HEK293 (cell line): ENCODE measurements around the gene AGBL3.
A peak's percentile ranks its signal among the peaks of the same experiment; 100 is the strongest.

ENCODE experiments used
- BCL11B ChIP-seq: fragments of 450-650 bp; formaldehyde crosslinking; IDR thresholded peaks from 2 replicates; pipeline ENCODE4 v1.5.1; 2016; ENCODE audit warnings: low read depth, missing biosample characterization, missing genetic modification characterization
- GLI2 ChIP-seq: fragments of 450-650 bp; formaldehyde crosslinking; IDR thresholded peaks from 2 replicates; pipeline ENCODE4; 2017; ENCODE audit warnings: missing biosample characterization, missing genetic modification characterization, low read depth, borderline replicate concordance
- GLIS2 ChIP-seq: fragments of 450-650 bp; formaldehyde crosslinking; IDR thresholded peaks from 2 replicates; pipeline ENCODE4 v1.5.1; 2016; ENCODE audit warnings: missing biosample characterization, missing genetic modification characterization
- IKZF3 ChIP-seq: fragments of 450-650 bp; IDR thresholded peaks from 2 replicates; pipeline ENCODE4 v1.5.0; 2018; ENCODE audit warnings: missing biosample characterization, mild to moderate bottlenecking, missing genetic modification characterization, moderate library complexity
- KLF10 ChIP-seq: fragments of 450-650 bp; IDR thresholded peaks from 2 replicates; pipeline ENCODE4 v1.5.1; 2018; ENCODE audit warnings: missing biosample characterization, mild to moderate bottlenecking, missing genetic modification characterization
- KLF16 ChIP-seq: fragments of 450-650 bp; formaldehyde crosslinking; IDR thresholded peaks from 2 replicates; pipeline ENCODE4 v1.5.1; 2017; ENCODE audit warnings: missing biosample characterization, missing genetic modification characterization
- KLF8 ChIP-seq: fragments of 450-650 bp; formaldehyde crosslinking; IDR thresholded peaks from 2 replicates; pipeline ENCODE4 v1.5.1; 2016; ENCODE audit warnings: missing biosample characterization, missing genetic modification characterization
- OSR2 ChIP-seq: fragments of 450-650 bp; formaldehyde crosslinking; IDR thresholded peaks from 2 replicates; pipeline ENCODE4 v1.5.1; 2016; ENCODE audit warnings: missing biosample characterization, missing genetic modification characterization
- PATZ1 ChIP-seq: fragments of 450-650 bp; formaldehyde crosslinking; IDR thresholded peaks from 2 replicates; pipeline ENCODE4 v1.5.1; 2016; ENCODE audit warnings: missing biosample characterization, missing genetic modification characterization
- PBX3 ChIP-seq: sonication (generic); formaldehyde crosslinking; IDR thresholded peaks from 2 replicates; pipeline ENCODE4 v1.8.1; 2022; ENCODE audit warnings: mild to moderate bottlenecking, moderate library complexity, missing genetic modification reagents
- SP3 ChIP-seq: fragments of 450-650 bp; formaldehyde crosslinking; IDR thresholded peaks from 2 replicates; pipeline ENCODE4 v1.5.1; 2016; ENCODE audit warnings: missing biosample characterization, missing genetic modification characterization
- WT1 ChIP-seq: fragments of 450-650 bp; formaldehyde crosslinking; IDR thresholded peaks from 2 replicates; pipeline ENCODE4 v1.5.1; 2016; ENCODE audit warnings: missing biosample characterization, missing genetic modification characterization
- YY2 ChIP-seq: fragments of 450-650 bp; formaldehyde crosslinking; IDR thresholded peaks from 2 replicates; pipeline ENCODE4 v1.5.1; 2016; ENCODE audit warnings: missing biosample characterization, missing genetic modification characterization
- ZEB2 ChIP-seq: fragments of 450-650 bp; formaldehyde crosslinking; IDR thresholded peaks from 2 replicates; pipeline ENCODE4 v1.5.1; 2016; ENCODE audit warnings: missing biosample characterization, missing genetic modification characterization
- ZFP41 ChIP-seq: fragments of 450-650 bp; formaldehyde crosslinking; IDR thresholded peaks from 2 replicates; pipeline ENCODE4 v1.5.1; 2016; ENCODE audit warnings: missing biosample characterization, missing genetic modification characterization, borderline replicate concordance
- ZNF18 ChIP-seq: fragments of 450-650 bp; formaldehyde crosslinking; IDR thresholded peaks from 2 replicates; pipeline ENCODE4 v1.5.1; 2016; ENCODE audit warnings: missing biosample characterization, missing genetic modification characterization
- ZNF24 ChIP-seq: fragments of 450-650 bp; formaldehyde crosslinking; IDR thresholded peaks from 2 replicates; pipeline ENCODE4 v1.5.1; 2016; ENCODE audit warnings: missing biosample characterization, missing genetic modification characterization
- ZNF280D ChIP-seq: fragments of 450-650 bp; formaldehyde crosslinking; IDR thresholded peaks from 2 replicates; pipeline ENCODE4 v1.5.1; 2016; ENCODE audit warnings: missing biosample characterization, missing genetic modification characterization
- ZNF292 ChIP-seq: fragments of 450-650 bp; formaldehyde crosslinking; IDR thresholded peaks from 2 replicates; pipeline ENCODE4 v1.5.1; 2016; ENCODE audit warnings: low read depth, missing biosample characterization, missing genetic modification characterization, borderline replicate concordance
- ZNF362 ChIP-seq: fragments of 450-650 bp; formaldehyde crosslinking; IDR thresholded peaks from 2 replicates; pipeline ENCODE4 v1.5.1; 2016; ENCODE audit warnings: missing biosample characterization, missing genetic modification characterization
- ZNF394 ChIP-seq: fragments of 450-650 bp; formaldehyde crosslinking; IDR thresholded peaks from 2 replicates; pipeline ENCODE4 v1.5.1; 2016; ENCODE audit warnings: missing biosample characterization, missing genetic modification characterization, mild to moderate bottlenecking, moderate library complexity, borderline replicate concordance
- ZNF416 ChIP-seq: fragments of 450-650 bp; formaldehyde crosslinking; IDR thresholded peaks from 2 replicates; pipeline ENCODE4 v1.5.1; 2016; ENCODE audit warnings: missing biosample characterization, missing genetic modification characterization
- ZNF48 ChIP-seq: fragments of 450-650 bp; formaldehyde crosslinking; IDR thresholded peaks from 2 replicates; pipeline ENCODE4 v1.5.1; 2016; ENCODE audit warnings: missing biosample characterization, missing genetic modification characterization
- ZNF514 ChIP-seq: fragments of 450-650 bp; formaldehyde crosslinking; IDR thresholded peaks from 2 replicates; pipeline ENCODE4 v1.5.1; 2016; ENCODE audit warnings: missing biosample characterization, missing genetic modification characterization
- ZNF571 ChIP-seq: fragments of 450-650 bp; formaldehyde crosslinking; IDR thresholded peaks from 2 replicates; pipeline ENCODE4 v1.5.0; 2017; ENCODE audit warnings: missing biosample characterization, missing genetic modification characterization
- ZNF623 ChIP-seq: fragments of 450-650 bp; formaldehyde crosslinking; IDR thresholded peaks from 2 replicates; pipeline ENCODE4 v1.5.1; 2016; ENCODE audit warnings: missing biosample characterization, missing genetic modification characterization
- ZNF76 ChIP-seq: fragments of 450-650 bp; formaldehyde crosslinking; IDR thresholded peaks from 2 replicates; pipeline ENCODE4; 2016; ENCODE audit warnings: low read depth, missing biosample characterization, missing genetic modification characterization, borderline replicate concordance
- ZNF785 ChIP-seq: fragments of 450-650 bp; formaldehyde crosslinking; IDR thresholded peaks from 2 replicates; pipeline ENCODE4 v1.5.1; 2016; ENCODE audit warnings: missing biosample characterization, missing genetic modification characterization
- ZXDB ChIP-seq: fragments of 450-650 bp; formaldehyde crosslinking; IDR thresholded peaks from 2 replicates; pipeline ENCODE4 v1.5.1; 2016; ENCODE audit warnings: missing biosample characterization, missing genetic modification characterization

AGBL3 gene

GRCh38 chr7:134986363-134987251 is at the start of gene AGBL3 (continued):
- 0 out of 2 replicates have a peak, but pooled peaks have one; percentile 38 for TF ChIP-seq ZNF362
- TF ChIP-seq WT1 (tag by site-specific recombination) = peak; percentile 52
- TF ChIP-seq ZNF76 (tag by site-specific recombination) = peak; percentile 93
- TF ChIP-seq ZNF416 (tag by site-specific recombination) = no peak
- TF ChIP-seq ZNF514 (tag by site-specific recombination) = no peak
- TF ChIP-seq KLF8 = peak; percentile 90
- 0 out of 2 replicates have a peak, but pooled peaks have one; percentile 31 for TF ChIP-seq ZNF280D (tag by site-specific recombination)
- peak; percentile 91 for TF ChIP-seq IKZF3 (tag by site-specific recombination)
- peak; percentile 51 for TF ChIP-seq SP3 (tag by site-specific recombination)
- TF ChIP-seq ZNF623 = peak; percentile 25; the same call in 1 of the 2 replicates
- no peak for TF ChIP-seq ZFP41 (tag by site-specific recombination)
- peak; percentile 90 for TF ChIP-seq ZNF24
- 0 out of 2 replicates have a peak, but pooled peaks have one; percentile 42 for TF ChIP-seq YY2 (tag by site-specific recombination)
- TF ChIP-seq PBX3 = no peak
- TF ChIP-seq GLIS2 (tag by site-specific recombination) = peak; percentile 73
- TF ChIP-seq ZNF292 (tag by site-specific recombination) = no peak
- peak; percentile 29; the same call in 1 of the 2 replicates for TF ChIP-seq BCL11B (tag by site-specific recombination)
- peak; percentile 87 for TF ChIP-seq PATZ1
- peak; percentile 33; the same call in 1 of the 2 replicates for TF ChIP-seq ZNF18 (tag by site-specific recombination)
- no peak for TF ChIP-seq ZNF48
- peak; percentile 80 for TF ChIP-seq KLF16 (tag by site-specific recombination)
- peak; percentile 94; the same call in 1 of the 2 replicates for TF ChIP-seq ZNF785 (tag by site-specific recombination)
- TF ChIP-seq ZNF571 (tag by site-specific recombination) = no peak
- no peak for TF ChIP-seq OSR2 (tag by site-specific recombination)
- TF ChIP-seq GLI2 = no peak
- 0 out of 2 replicates have a peak, but pooled peaks have one; percentile 28 for TF ChIP-seq KLF10
- TF ChIP-seq ZNF394 (tag by site-specific recombination) = peak; percentile 84; the same call in 1 of the 2 replicates
- peak; percentile 93 for TF ChIP-seq ZEB2
- TF ChIP-seq ZXDB (tag by site-specific recombination) = peak; percentile 96
